Common myeloid progenitor, CD34-positive (primary cell): ENCODE results near the gene PLEKHA7.

Experiments used
- CTCF ChIA-PET: fragments of 350-600 bp; sonication (Branson Sonifier 250); formaldehyde crosslinking; loops from one replicate; lab custom pipeline; 2021; ENCODE audit warnings: antibody characterized with exemption; lab: Charles Lee
- POLR2A ChIA-PET: fragments of 350-600 bp; sonication (Branson Sonifier 250); formaldehyde crosslinking; loops from one replicate; lab custom pipeline; 2021; ENCODE audit warnings: antibody characterized with exemption; lab: Charles Lee
- DNase-seq, 3 donors: peaks; one replicate each; pipeline versions ENCODE4 v3.0.0 to v3.0.0-alpha.2; 2013
- H3K27ac ChIP-seq, 2 experiments: 1 replicate in 1 of 2; 2 replicates in 1 of 2; pipeline ENCODE4 v1.7.0; 2013; ENCODE audit warnings: inconsistent platforms in 2 of 2, low read length in 2 of 2, mild to moderate bottlenecking in 2 of 2, low read depth in 1 of 2, moderate library complexity in 1 of 2; ENCODE audit not compliant: severe bottlenecking in 2 of 2, insufficient read depth in 1 of 2, poor library complexity in 1 of 2
- H3K27me3 ChIP-seq, 5 experiments: replicated peaks in 2 of 5; 1 replicate in 3 of 5; 2 replicates in 2 of 5; pipeline versions ENCODE4 v1.6.1 to v1.7.0; 2013; ENCODE audit warnings: low read length in 4 of 5, mild to moderate bottlenecking in 2 of 5, moderate library complexity in 2 of 5, inconsistent platforms in 1 of 5; ENCODE audit not compliant: insufficient read depth in 5 of 5, control insufficient read depth in 4 of 5
- H3K36me3 ChIP-seq, 4 experiments: 1 replicate in 2 of 4; 2 replicates in 2 of 4; pipeline versions ENCODE4 v1.6.1 to v1.7.0; 2013; ENCODE audit warnings: low read length in 3 of 4, control low read depth in 1 of 4, mild to moderate bottlenecking in 1 of 4; ENCODE audit not compliant: control insufficient read depth in 4 of 4, insufficient read depth in 4 of 4
- H3K4me1 ChIP-seq, 4 experiments: 1 replicate in 3 of 4; 2 replicates in 1 of 4; pipeline versions ENCODE4 v1.6.1 to v1.7.1; 2013; ENCODE audit warnings: low read length in 3 of 4, mild to moderate bottlenecking in 3 of 4, control low read depth in 1 of 4, inconsistent platforms in 1 of 4, moderate library complexity in 1 of 4; ENCODE audit not compliant: control insufficient read depth in 4 of 4, insufficient read depth in 4 of 4; ENCODE audit errors: control extremely low read depth in 1 of 4
- H3K4me3 ChIP-seq, 7 experiments: 1 replicate in 4 of 7; 2 replicates in 3 of 7; pipeline versions ENCODE4 v1.5.1 to v1.7.0; 2013; ENCODE audit warnings: mild to moderate bottlenecking in 7 of 7, low read length in 6 of 7, moderate library complexity in 6 of 7, inconsistent platforms in 2 of 7, low read depth in 2 of 7, control low read depth in 1 of 7; ENCODE audit not compliant: insufficient read depth in 4 of 7, control insufficient read depth in 1 of 7; ENCODE audit errors: extremely low read depth in 1 of 7
- H3K9me3 ChIP-seq, 5 experiments: 1 replicate in 4 of 5; 2 replicates in 1 of 5; pipeline versions ENCODE4 v1.6.1 to v1.7.1; 2013; ENCODE audit warnings: low read length in 4 of 5, mild to moderate bottlenecking in 2 of 5, inconsistent platforms in 1 of 5, low read depth in 1 of 5, moderate library complexity in 1 of 5; ENCODE audit not compliant: control insufficient read depth in 4 of 5, insufficient read depth in 2 of 5; ENCODE audit errors: control extremely low read depth in 1 of 5
- WGBS: methylation state at CpG from one replicate; pipeline ENCODE4 v1.1.5; 2013; ENCODE audit not compliant: insufficient coverage; 5-methylcytosine and 5-hydroxymethylcytosine counted together

PLEKHA7 gene

GRCh38 chr11:16880184-16880801, 133.9 kb downstream of the PLEKHA7 start:
- no peaks in the 10 kb centered on the region for H3K36me3 ChIP-seq
- 97% methylated on average over 6 of the region's 7 CpGs for WGBS
- no peaks in the 10 kb centered on the region for H3K9me3 ChIP-seq
- H3K27ac ChIP-seq, result no peak overlapping the region
- no peak overlapping the region for H3K4me3 ChIP-seq
- POLR2A ChIA-PET, result no interaction called here
- DNase-seq, result no peak
- peaks cover 0 to 5% (median 0%) of the 10 kb centered on the region in 4 experiments for H3K4me1 ChIP-seq
- CTCF ChIA-PET, result interaction anchor here (0.7 to 8.9 kb wide), 4 partner anchors 49 to 93 kb away, joined by 3 to 99 read pairs (median 14); no protein-coding TSS in a partner anchor
- peaks cover 0 to 2% (median 0%) of the 10 kb centered on the region in 5 experiments for H3K27me3 ChIP-seq

GRCh38 chr11:16879690-16880089, 134.5 kb downstream of the PLEKHA7 start:
- POLR2A ChIA-PET, result no interaction called here
- Histone ChIP-seq H3K9me3 (no peaks in the 10 kb centered on the region), H3K27me3 (peaks cover 0 to 2% (median 0%) of the 10 kb centered on the region in 5 experiments), H3K27ac (no peak overlapping the region), H3K4me1 (peaks cover 0 to 5% (median 0%) of the 10 kb centered on the region in 4 experiments), H3K36me3 (no peaks in the 10 kb centered on the region), H3K4me3 (no peak overlapping the region)
- CTCF ChIA-PET, result interaction anchor here (0.7 to 8.9 kb wide), 4 partner anchors 48 to 92 kb away, joined by 3 to 99 read pairs (median 14); no protein-coding TSS in a partner anchor
- no peak for DNase-seq
- 94% methylated on average over 2 of the region's 2 CpGs for WGBS

- Histone ChIP-seq H3K9me3 (no peaks in the 10 kb centered on the region), H3K27ac (no peak overlapping the region), H3K36me3 (no peaks in the 10 kb centered on the region), H3K4me1 (no peaks in the 10 kb centered on the region), H3K4me3 (no peak overlapping the region), H3K27me3 (peaks cover 0 to 2% (median 0%) of the 10 kb centered on the region in 5 experiments)
- ChIA-PET POLR2A (no interaction called here), CTCF (interaction anchor here (1.7 to 2.4 kb wide), 3 partner anchors 57 to 92 kb away, joined by 5 to 8 read pairs (median 6); no protein-coding TSS in a partner anchor)
- 94% methylated on average over 3 of the region's 3 CpGs for WGBS
- DNase-seq, result no peak
Observed at GRCh38 chr11:16876837-16877236, 137.4 kb downstream of the PLEKHA7 start.

GRCh38 chr11:16876053-16876752, 138.0 kb downstream of the PLEKHA7 start:
- Histone ChIP-seq H3K27ac (no peak overlapping the region), H3K36me3 (no peaks in the 10 kb centered on the region), H3K4me1 (no peaks in the 10 kb centered on the region), H3K27me3 (peaks cover 0 to 2% (median 0%) of the 10 kb centered on the region in 5 experiments), H3K9me3 (no peaks in the 10 kb centered on the region), H3K4me3 (no peak overlapping the region)
- 94% methylated on average over 2 of the region's 5 CpGs for WGBS
- DNase-seq, result no peak
- ChIA-PET POLR2A (no interaction called here), CTCF (interaction anchor here (1.6 to 2.4 kb wide), 3 partner anchors 32 to 86 kb away, joined by 3 to 8 read pairs (median 5); no protein-coding TSS in a partner anchor)

- no peaks in the 10 kb centered on the region for H3K9me3 ChIP-seq
- H3K4me1 ChIP-seq, result no peaks in the 10 kb centered on the region
- H3K4me3 ChIP-seq, result no peak overlapping the region
- H3K27me3 ChIP-seq, result peaks cover 0 to 2% (median 0%) of the 10 kb centered on the region in 5 experiments
- H3K36me3 ChIP-seq, result no peaks in the 10 kb centered on the region
- H3K27ac ChIP-seq, result no peak overlapping the region
- POLR2A ChIA-PET, result no interaction called here
- 100% methylated on average over 1 of the region's 4 CpGs for WGBS
- CTCF ChIA-PET, result interaction anchor here (1.2 to 1.6 kb wide), 2 partner anchors 10 to 30 kb away, joined by 3 read pairs; no protein-coding TSS in a partner anchor
- DNase-seq, result no peak
Observed at GRCh38 chr11:16874275-16874975, 139.8 kb downstream of the PLEKHA7 start.

GRCh38 chr11:16873289-16873688, 140.9 kb downstream of the PLEKHA7 start:
- POLR2A ChIA-PET, result no interaction called here
- H3K4me3 ChIP-seq, result no peak overlapping the region
- 75% methylated on average over 2 of the region's 2 CpGs for WGBS
- no peak for DNase-seq
- H3K27ac ChIP-seq, result no peak overlapping the region
- CTCF ChIA-PET, result no interaction called here
- H3K36me3 ChIP-seq, result no peaks in the 10 kb centered on the region
- H3K27me3 ChIP-seq, result peaks cover 0 to 2% (median 0%) of the 10 kb centered on the region in 5 experiments
- H3K9me3 ChIP-seq, result no peaks in the 10 kb centered on the region
- H3K4me1 ChIP-seq, result no peaks in the 10 kb centered on the region
